Fibroblast of upper back skin (primary cell): Measurements from ENCODE around the gene NTRK3.

Experiments
- DNase-seq: peaks from one replicate; pipeline ENCODE4 v3.0.0-alpha.2; 2013

NTRK3 gene

DNA sequence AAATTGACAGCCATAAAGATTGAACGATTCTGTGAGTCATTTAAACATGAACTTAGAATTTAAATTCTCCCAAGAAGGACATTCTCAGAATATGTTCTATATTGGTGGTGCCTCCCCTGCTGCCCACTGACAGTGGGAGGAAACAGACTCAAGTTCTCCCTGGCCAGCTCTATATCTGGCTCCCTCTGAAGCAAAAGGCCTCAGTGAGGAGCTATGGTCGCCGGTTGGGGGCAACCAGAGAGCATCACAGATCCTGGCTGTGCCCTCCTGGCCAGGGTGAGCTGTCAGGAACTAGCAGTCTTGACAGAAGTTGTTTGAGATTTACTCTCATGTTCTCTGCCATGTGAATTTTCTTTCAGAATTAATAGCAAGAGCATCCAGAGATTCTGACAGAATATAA is 285.5 kb downstream of the NTRK3 start:
- DNase-seq = no peak

DNA sequence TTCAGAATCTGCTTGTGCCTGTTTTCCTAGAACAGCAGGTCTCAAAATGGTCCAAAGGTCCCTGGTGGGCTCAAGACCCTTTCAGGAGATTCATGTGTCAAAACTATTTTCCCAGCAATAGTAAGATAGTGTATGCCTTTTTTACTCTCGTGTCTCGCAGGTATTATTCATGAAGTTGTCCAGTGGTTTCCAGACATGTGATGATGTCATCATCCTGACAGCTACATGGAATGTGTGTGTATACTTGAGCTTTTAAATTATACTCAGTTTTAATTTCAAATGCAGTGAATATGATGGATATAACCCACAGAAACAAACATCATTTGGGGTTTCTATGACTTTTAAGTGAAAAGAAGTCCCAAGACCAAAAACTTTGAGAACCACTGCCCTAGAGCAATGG is 288.6 kb downstream of the NTRK3 start:
- peak; percentile 48 for DNase-seq

DNA sequence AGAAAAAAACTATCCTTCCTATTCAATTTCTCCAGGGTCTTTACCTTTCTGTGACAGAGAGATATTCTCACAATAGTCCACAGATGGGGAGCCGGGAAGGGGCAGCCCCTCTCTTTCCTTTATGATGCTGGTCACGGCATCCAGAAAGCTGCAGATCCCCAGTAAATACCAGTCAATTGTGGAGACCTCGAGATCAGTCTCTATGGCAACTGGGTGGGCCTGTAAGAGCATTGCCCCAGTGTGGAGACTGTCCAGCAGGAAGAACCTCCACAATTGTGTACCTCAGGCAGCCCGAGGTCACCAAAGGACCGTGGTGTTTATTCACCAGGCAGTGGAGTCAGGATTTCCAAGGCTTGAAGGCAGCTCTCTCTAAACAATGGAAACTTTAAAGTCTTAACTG is 291.2 kb downstream of the NTRK3 start:
- no peak for DNase-seq

DNA sequence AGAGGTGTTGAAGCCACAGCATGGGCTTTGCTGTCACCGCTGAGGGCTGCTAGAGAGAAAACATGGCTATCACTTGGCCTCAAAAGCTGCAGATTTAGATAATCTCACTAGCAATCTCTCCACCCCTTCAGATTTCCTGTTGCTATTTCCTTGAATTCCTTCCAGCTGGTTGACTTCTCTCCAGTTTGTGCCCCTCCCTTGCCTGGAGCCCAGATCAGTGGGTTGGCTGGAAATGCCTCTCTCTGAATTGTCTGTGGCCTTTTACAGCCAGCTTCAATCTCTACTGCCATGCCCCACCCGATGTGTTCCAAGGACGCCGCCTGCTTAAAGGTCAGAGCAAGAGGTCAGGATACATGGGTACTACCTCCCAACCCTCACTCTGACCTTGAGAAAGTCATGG is 294.1 kb downstream of the NTRK3 start:
- no peak for DNase-seq

DNA sequence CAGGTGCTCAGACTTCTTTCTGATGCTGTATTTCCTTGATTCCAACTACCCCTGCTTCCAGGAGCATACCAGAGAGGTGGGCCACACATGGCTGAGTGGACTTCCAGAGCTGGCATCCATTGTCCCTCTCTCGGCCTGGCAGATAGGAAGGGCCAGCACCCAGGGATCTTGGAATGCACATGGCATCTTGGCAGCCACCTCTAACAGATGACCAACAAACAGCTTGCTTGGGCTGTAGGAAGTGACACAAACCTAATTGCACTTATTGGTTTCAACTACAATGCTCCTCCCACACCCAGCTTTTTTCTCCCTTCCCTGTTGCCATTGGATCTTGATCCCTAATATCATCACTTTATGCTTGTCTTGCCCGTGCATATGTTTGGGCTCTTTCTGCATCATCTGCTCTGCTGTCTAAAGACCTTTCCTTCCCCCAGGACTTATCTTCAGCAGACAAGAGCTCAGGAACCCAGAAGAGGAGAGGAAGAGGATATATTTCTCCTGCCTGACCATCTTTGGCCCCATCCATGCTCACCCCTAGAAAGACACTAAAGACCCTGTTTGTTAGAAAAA is 294.6 kb downstream of the NTRK3 start:
- no peak for DNase-seq

DNA sequence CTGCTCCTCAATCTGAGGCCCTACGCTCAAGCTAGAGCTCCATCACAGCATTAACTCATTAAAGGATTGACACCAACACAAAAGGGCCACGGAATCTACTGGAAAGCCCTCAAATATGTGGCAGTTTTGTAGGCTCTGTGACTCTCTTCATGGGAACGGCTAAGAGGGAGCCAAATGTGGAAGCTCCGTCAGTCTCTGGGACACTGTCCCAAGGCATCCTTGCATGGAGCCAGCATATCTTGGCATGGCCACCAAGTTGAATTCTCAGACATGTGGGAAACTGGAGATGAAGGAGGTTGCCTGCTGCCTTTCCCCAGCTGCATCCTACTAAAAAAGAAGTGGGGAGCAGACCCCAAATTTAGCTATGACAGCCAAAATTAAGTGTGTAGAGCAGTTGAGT is 296.9 kb downstream of the NTRK3 start:
- DNase-seq = no peak

DNA sequence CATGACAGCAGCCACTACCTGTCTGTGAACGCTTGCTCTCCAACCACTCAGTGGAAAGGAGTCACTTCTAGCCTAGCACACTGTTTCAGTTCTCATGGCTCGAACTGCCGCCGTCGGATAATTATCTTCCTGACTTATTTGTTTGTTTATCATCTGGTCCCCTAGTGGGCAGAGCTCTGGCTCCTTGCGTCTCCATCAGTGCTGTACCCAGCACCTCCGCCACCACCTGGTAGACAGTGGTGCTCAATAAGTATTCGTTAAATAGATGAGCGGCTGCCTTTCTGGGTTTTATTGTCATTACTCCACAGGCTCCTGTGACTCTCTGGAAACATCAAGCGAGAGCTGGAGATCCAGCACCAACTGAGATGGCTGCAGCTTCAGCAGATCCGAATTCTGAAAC is 297.5 kb downstream of the NTRK3 start:
- DNase-seq = no peak

DNA sequence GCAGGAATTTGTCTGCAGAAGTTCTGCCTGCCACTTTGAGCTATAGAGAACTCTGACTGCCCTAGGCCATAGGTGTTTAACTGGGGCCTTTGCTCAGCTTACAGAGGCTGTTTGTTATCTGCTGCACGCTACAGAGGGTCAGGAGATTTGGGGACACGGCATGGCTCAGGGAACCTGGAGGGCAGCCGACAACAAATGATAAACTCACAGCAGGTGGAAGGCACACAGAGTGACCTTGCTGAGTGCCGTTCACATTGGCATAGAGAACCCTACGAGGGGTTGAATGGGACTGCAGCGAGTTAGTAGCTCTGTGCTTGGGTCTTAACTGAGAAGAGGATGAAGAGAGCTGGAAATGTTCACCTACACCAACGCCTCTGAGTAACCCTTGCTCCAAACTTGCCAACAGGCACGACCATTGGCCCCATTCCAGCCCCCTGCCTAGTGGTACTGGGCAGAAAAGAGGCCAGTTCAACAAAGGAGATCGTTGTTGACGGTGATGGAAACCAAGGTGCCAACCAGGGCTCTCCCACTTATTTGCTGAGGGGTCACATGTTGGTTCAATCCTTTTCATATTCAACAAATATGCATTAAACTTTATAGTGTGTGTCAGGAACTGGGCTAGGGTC is 301.1 kb downstream of the NTRK3 start:
- DNase-seq = no peak

DNA sequence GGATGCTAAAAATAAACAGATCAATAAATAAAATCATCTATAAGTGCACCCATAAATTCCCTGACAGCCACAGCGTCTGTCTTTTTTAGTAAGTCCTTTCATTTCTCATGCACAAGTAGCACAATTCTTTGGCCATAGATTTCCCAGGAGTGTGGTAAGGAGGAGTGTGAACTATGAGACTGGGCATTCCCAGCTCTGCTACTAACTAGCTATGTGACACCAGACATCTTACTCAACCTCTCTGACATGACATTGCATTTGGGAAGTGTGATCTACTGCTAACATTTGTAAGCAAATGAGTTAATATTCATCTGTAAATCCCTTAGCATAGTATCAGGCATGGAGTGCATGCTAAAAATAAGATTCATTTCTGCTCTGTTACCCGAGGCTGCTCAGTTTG is 301.7 kb downstream of the NTRK3 start:
- DNase-seq = peak; percentile 39

DNA sequence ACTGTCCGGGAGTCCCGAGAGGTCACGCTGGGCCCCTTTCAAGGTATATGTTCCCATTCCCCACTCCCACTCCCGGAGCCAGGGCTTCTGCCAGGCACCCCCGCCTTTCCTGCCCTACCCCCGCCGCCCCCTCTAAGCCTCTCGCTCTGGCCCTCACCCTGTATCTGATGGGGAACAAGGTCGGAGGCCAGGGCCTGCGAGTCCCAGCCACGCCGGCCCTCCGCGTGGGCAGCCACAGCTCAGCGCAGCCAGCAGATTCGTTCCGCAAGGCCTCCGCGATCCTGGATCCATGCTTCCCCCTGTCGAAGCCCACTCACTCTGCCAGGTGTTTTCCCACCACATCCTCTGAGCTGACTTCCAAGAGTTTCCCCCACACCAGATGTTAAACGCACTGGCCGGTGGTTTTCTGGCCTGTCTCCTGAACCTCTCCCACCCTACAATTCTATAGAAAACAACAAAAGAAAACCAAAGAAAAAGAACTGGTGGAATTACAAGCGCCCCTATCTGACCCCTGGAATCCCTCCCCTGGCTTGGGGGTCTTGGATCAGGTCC is 303.7 kb downstream of the NTRK3 start:
- DNase-seq = no peak

DNA sequence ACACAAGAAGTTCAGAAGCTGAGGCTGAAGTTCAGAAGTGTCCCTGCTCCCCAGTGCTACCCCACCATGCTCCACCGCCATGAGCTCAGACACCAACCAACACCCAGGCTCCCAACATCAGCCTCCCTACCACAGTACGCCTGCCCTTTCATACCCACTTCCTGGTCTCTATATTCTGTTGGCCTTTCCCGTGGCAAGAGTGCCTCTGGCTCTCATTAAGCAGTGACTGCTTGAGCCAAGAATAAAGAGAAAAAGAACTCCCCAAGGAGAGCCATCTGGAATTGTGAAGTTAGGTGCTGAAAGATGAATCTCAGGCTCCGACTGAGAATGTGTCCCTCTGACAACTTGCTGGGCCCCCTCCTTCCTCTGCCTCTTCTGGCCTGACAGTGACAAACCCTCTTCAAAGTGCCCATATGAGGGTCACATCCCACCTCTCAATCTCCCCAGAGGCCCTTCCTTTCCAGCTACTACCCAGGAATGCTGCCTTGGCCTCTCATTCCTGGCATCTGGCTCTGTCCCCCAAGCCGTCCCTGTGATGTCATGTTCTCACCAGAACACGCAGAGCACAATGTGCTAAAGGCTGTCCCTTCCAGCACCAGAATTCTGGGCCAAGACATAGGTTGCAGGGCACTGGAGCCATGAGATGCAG is 306.8 kb downstream of the NTRK3 start:
- peak; percentile 37 for DNase-seq

DNA sequence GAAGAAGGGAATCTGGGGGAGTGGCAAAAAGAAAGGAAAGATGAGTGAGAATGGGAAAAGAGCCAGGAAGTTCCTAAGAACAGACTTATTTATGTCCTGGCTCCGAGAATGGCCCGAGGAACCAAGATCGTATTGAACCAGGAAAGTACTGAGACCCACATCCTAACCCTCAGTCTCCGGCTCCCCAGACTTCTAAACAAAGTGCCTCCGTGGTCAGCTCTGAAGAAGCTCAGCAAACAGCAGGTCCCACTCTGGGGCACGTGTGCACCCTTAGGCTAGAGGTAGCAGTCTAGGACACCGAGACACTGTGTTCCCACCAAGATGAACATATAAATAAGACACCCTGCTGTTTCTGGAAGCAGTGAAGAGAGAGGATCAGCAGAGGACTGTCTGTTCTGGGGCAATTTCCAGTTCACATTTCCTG is 307.4 kb downstream of the NTRK3 start:
- no peak for DNase-seq

DNA sequence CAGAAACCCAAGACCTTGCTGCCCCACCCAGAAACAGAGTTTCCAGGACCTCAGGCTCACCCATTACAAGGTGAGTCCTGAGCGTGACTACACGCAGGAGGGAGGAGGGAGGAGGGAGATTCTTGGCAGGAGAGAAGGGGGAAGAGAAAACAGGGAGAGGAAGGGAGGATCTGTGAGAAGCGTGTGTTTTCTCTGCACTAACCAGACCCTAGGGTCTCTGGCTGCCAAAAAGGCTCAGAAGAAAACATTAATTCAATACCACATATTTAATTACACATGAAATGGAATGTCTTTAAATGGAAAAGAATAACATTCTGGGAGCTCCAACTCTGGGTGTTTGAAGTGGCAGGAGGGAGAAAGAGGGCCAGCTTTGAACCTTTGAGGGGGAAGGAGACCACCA is 309.0 kb downstream of the NTRK3 start:
- no peak for DNase-seq

DNA sequence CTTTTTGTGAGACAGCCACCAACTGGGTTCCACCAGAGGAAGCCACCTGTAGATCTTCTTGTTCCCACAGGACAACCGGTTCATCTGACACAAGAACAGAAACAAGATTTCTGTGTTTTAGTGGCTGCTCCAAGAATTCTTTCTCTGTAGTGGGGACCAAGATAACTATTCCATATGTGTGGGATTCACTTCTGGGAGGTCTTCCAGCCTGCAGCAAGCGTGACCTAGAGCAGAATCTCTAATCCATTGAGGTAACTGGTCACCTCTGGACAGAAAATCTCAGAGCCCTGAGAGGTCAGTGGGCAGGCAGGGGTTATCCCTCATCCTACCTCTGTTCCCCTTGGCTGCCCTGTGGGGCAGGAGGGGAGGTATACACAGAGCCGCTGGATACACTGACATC is 311.3 kb downstream of the NTRK3 start:
- no peak for DNase-seq

DNA sequence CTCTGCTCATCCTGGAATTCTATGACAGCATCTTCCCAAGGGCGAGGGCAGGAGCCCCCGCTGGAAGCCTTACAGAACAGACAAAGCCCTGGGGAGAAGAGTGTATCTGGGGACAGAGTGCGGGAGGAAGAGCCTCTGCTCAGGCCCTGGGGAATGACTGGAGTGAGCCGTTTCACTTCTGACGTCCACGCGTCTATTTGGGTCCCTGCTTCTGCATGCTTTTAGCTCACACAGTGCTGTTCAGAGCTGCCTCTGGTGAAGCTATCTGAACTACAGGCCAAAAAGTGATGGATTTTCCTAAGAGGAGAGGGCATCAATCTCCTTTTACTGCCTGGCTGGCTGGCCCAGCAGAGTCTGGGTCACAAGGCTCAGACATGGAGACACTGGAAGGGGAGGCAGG is 311.8 kb downstream of the NTRK3 start:
- DNase-seq = no peak

DNA sequence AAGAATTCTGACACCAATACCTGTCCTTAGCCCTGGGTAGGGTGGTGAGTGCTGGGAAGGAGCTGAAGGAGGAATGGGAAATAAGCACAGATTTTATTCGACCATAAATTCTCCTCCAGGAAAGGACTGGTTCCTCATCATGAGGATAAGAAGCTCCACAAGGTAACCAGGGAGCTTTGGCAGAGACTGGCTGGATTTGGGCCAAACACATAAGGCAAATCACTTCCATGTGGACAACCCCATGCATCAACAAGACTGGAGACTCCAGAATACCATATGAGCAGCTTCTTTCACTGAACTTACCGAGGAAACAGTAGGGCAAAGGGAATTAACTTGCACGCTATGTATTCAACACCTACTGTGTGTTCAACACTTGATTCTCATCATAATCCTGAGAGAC is 312.5 kb downstream of the NTRK3 start:
- DNase-seq = peak; percentile 84

DNA sequence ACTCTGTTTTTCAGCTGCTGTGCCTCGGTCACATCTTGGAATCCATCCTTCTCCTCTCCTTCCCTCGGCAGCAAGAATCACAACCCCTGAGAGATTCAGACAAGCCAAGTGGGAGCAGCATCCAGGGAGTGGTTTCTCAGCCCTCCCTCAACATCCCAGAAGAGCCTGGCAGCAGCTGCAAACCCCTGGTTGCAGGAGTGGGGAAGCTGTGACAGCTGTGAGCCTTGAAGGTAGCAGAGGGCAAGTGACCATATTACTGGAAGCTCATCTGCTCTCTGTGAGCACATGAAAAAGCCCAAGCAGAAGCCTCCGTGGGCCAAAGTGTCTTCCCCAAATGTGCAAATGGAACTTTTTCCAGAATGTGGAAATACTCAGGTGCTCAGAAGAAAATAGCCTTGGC is 312.9 kb downstream of the NTRK3 start:
- DNase-seq = no peak

DNA sequence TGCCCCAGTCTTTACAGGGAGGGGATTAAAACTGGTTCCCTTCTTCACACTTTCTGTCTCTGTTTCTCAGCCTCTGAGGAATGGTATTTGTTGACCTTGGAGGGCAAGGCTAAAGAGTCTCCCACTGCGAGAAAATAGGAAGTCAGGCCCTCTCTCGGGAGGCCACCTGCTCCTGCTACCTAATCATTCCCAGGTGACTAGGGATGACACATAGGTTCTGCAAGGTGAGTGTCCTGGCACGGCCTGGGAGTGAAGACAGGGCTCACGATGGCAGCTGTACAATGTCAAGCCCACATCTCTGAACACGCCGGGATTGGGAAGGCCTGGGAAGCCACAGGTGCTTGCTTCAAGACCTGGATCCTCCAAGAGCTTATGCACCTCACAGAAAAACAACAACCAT is 314.2 kb downstream of the NTRK3 start:
- no peak for DNase-seq

DNA sequence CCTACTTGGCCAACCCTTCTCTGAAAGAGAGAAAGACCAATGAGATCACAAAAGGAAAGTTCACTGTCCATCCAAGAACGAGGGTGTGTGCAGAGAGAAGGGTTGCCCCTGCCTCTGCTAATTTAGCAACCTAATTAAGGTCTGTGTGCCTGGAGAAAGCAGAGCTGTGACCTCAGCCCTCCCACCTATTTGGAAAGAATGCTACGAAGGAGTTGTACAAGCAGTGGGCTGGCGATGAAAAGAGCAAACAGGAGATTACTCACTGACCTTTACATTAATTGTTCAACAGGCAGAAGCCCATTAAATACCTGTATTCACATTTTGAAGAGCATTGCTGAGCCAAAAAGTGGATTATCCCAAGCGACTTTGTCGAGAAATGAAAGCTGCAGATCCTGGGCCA is 314.9 kb downstream of the NTRK3 start:
- DNase-seq = no peak

DNA sequence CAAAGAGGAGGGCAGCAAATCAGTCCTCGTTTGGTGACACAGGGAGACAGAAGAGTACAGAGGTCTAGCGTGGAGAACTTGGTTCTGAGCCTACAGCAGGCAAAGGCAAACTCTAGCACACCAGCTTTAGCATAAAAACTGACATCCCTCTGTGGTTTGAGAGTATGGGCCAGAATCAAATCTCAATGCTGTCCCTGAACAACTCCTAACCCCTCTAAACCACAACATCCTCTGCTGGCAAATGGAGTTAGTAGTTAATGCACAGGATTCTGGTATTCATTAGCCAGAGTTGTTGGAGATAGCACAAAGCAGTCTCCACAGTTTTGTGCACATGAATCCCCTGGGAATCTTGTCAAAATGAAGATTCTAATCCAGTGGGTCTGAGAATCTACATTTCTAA is 315.8 kb downstream of the NTRK3 start:
- DNase-seq = peak; percentile 89

DNA sequence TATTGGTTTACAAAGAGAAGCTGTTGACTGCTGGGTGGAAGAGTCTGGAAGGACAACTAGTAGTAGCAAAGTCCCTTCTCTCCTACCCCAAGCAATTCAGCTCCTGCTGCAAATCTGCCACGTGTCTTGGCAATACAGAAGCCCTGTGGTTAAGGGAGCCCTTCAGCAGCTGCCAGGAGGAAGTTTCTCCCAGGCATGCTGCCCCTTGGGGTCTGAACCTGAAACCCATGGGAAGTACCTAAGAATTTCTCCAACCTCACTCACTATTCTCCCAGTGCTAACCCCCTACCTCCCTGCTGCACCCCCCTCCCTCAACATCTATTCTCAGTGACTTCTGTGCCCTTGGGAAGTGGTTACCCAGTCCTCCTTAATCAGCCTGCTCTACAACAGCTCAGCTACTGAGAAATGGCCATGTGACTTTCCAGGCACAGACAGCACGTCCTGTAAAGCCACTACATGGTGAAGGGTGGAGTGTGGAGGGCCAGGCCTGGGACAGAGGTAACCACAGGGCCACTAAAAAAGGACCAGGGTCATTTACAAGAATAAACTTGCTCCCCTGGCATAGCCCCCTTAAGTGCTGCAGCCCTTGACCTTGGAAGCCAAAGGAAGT is 316.6 kb downstream of the NTRK3 start:
- no peak for DNase-seq

DNA sequence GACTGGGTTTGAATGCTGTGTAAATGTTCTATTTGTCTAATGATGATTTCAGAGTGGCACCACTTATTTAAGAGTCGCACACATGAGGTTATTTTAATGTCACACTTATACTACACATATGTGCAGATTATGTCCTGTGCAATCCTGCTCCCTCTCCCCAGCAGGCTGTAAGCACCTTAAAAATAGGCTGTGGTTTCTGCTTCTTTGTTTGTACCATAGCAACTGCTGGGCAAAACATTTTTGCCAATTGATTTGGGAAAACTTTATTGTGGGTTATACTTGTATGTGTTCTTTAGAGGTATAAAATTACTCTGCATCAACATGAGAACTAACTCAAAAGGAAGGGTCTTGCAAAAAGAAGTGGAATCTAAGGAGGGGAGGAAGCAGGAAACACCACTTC is 318.5 kb downstream of the NTRK3 start:
- DNase-seq = no peak

DNA sequence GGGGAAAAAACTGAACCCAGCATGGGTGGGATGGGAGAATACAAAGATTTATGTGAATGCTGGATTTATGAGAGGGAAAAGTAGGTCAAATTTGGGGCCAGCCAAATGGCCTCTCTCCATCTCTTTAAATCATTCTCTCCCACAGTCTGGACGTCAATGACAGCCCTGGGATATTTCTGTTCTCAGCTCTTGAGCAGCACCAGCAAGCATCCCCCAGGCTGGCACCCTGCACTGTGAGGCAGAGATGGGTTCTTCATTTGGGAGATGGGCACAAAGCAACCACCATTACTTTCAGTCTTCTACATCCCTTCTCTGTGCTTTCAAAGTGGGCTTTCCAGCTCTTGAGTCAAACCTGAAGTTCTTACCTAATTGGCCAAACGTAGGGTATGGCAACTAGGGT is 321.0 kb downstream of the NTRK3 start:
- no peak for DNase-seq

DNA sequence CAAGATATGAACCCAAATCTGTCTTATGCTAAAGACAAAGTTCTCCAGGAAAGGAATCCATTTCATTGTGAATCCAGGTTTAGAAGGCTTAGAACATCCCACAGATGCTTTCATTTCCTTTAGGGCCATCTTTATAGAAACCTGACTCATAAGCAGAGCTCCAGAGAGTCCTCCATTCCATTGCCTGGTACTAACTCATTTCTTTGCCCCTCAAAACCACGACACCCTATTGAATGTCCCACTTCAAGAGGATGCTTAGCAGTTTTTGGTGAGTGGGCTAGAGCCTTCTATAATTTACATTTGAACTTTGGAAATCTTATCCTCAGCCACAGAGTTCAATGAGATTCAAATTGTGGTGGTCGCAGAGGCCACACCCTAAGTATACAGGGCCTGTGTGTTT is 325.0 kb downstream of the NTRK3 start:
- DNase-seq = no peak
